HEK293 (cell line): ENCODE results near the gene CFI.
A peak's percentile ranks its signal among the peaks of the same experiment; 100 is the strongest.

Source experiments
- GLIS2 ChIP-seq: fragments of 450-650 bp; formaldehyde crosslinking; IDR thresholded peaks from 2 replicates; pipeline ENCODE4 v1.5.1; 2016; ENCODE audit warnings: missing biosample characterization, missing genetic modification characterization
- KLF17 ChIP-seq: fragments of 450-650 bp; formaldehyde crosslinking; IDR thresholded peaks from 2 replicates; pipeline ENCODE4 v1.5.1; 2016; ENCODE audit warnings: missing biosample characterization, missing genetic modification characterization
- KLF9 ChIP-seq: fragments of 450-650 bp; formaldehyde crosslinking; IDR thresholded peaks from 2 replicates; pipeline ENCODE4 v1.5.1; 2016; ENCODE audit warnings: missing biosample characterization, missing genetic modification characterization, low read depth
- MEIS1 ChIP-seq: sonication (generic); formaldehyde crosslinking; IDR thresholded peaks from 2 replicates; pipeline ENCODE4 v1.8.1; 2022; ENCODE audit warnings: missing genetic modification reagents, mild to moderate bottlenecking, borderline replicate concordance
- OSR2 ChIP-seq: fragments of 450-650 bp; formaldehyde crosslinking; IDR thresholded peaks from 2 replicates; pipeline ENCODE4 v1.5.1; 2016; ENCODE audit warnings: missing biosample characterization, missing genetic modification characterization
- OVOL3 ChIP-seq: fragments of 450-650 bp; formaldehyde crosslinking; IDR thresholded peaks from 2 replicates; pipeline ENCODE4 v1.5.1; 2016; ENCODE audit warnings: missing biosample characterization, missing genetic modification characterization
- RBAK ChIP-seq: fragments of 450-650 bp; formaldehyde crosslinking; IDR thresholded peaks from 2 replicates; pipeline ENCODE4 v1.5.1; 2016; ENCODE audit warnings: missing biosample characterization, missing genetic modification characterization
- REPIN1 ChIP-seq: fragments of 450-650 bp; formaldehyde crosslinking; IDR thresholded peaks from 2 replicates; pipeline ENCODE4 v1.5.1; 2017; ENCODE audit warnings: missing biosample characterization, missing genetic modification characterization, low read depth
- SCRT1 ChIP-seq: fragments of 450-650 bp; formaldehyde crosslinking; IDR thresholded peaks from 2 replicates; pipeline ENCODE4 v1.5.1; 2016; ENCODE audit warnings: missing biosample characterization, missing genetic modification characterization, borderline replicate concordance
- SCRT2 ChIP-seq: fragments of 450-650 bp; formaldehyde crosslinking; IDR thresholded peaks from 2 replicates; pipeline ENCODE4 v1.5.1; 2016; ENCODE audit warnings: missing biosample characterization, missing genetic modification characterization
- SETDB1 ChIP-seq: IDR thresholded peaks from one replicate; pipeline ENCODE4 v1.6.1; 2017; ENCODE audit warnings: mild to moderate bottlenecking, low read length, moderate library complexity, mixed read lengths; ENCODE audit not compliant: insufficient read length
- ZBTB17 ChIP-seq: fragments of 450-650 bp; formaldehyde crosslinking; IDR thresholded peaks from 2 replicates; pipeline ENCODE4 v1.5.1; 2016; ENCODE audit warnings: missing biosample characterization, missing genetic modification characterization
- ZBTB20 ChIP-seq: fragments of 450-650 bp; formaldehyde crosslinking; IDR thresholded peaks from 2 replicates; pipeline ENCODE4 v1.5.1; 2016; ENCODE audit warnings: missing biosample characterization, missing genetic modification characterization
- ZBTB44 ChIP-seq: fragments of 450-650 bp; IDR thresholded peaks from 2 replicates; pipeline ENCODE4 v1.5.1; 2018; ENCODE audit warnings: missing biosample characterization, mild to moderate bottlenecking, missing genetic modification characterization
- ZEB2 ChIP-seq: fragments of 450-650 bp; formaldehyde crosslinking; IDR thresholded peaks from 2 replicates; pipeline ENCODE4 v1.5.1; 2016; ENCODE audit warnings: missing biosample characterization, missing genetic modification characterization
- ZFP3 ChIP-seq: fragments of 450-650 bp; formaldehyde crosslinking; IDR thresholded peaks from 2 replicates; pipeline ENCODE4 v1.5.1; 2016; ENCODE audit warnings: low read depth, missing biosample characterization, missing genetic modification characterization
- ZNF114 ChIP-seq: fragments of 450-650 bp; formaldehyde crosslinking; IDR thresholded peaks from 2 replicates; pipeline ENCODE4 v1.5.0; 2017; ENCODE audit warnings: missing biosample characterization, missing genetic modification characterization
- ZNF121 ChIP-seq: fragments of 450-650 bp; formaldehyde crosslinking; IDR thresholded peaks from 2 replicates; pipeline ENCODE4 v1.5.1; 2016; ENCODE audit warnings: missing biosample characterization, missing genetic modification characterization
- ZNF16 ChIP-seq: fragments of 450-650 bp; formaldehyde crosslinking; IDR thresholded peaks from 2 replicates; pipeline ENCODE4 v1.5.1; 2016; ENCODE audit warnings: low read depth, missing biosample characterization, missing genetic modification characterization
- ZNF202 ChIP-seq: fragments of 450-650 bp; formaldehyde crosslinking; IDR thresholded peaks from 2 replicates; pipeline ENCODE4 v1.5.1; 2016; ENCODE audit warnings: missing biosample characterization, missing genetic modification characterization, borderline replicate concordance
- ZNF223 ChIP-seq: fragments of 450-650 bp; formaldehyde crosslinking; IDR thresholded peaks from 2 replicates; pipeline ENCODE4 v1.5.1; 2016; ENCODE audit warnings: missing biosample characterization, missing genetic modification characterization
- ZNF26 ChIP-seq: fragments of 450-650 bp; formaldehyde crosslinking; IDR thresholded peaks from 2 replicates; pipeline ENCODE4 v1.5.1; 2016; ENCODE audit warnings: missing biosample characterization, missing genetic modification characterization
- ZNF292 ChIP-seq: fragments of 450-650 bp; formaldehyde crosslinking; IDR thresholded peaks from 2 replicates; pipeline ENCODE4 v1.5.1; 2016; ENCODE audit warnings: low read depth, missing biosample characterization, missing genetic modification characterization, borderline replicate concordance
- ZNF311 ChIP-seq: fragments of 450-650 bp; formaldehyde crosslinking; IDR thresholded peaks from 2 replicates; pipeline ENCODE4 v1.5.1; 2017; ENCODE audit warnings: missing biosample characterization, missing genetic modification characterization, borderline replicate concordance
- ZNF335 ChIP-seq: fragments of 450-650 bp; formaldehyde crosslinking; conservative IDR thresholded peaks from 2 replicates; pipeline ENCODE4 v1.5.1; 2016; ENCODE audit warnings: missing biosample characterization, missing genetic modification characterization
- ZNF341 ChIP-seq: fragments of 450-650 bp; formaldehyde crosslinking; IDR thresholded peaks from 2 replicates; pipeline ENCODE4; 2016; ENCODE audit warnings: low read depth, missing biosample characterization, missing genetic modification characterization
- ZNF354C ChIP-seq: fragments of 450-650 bp; formaldehyde crosslinking; IDR thresholded peaks from 2 replicates; pipeline ENCODE4 v1.5.1; 2016; ENCODE audit warnings: missing biosample characterization, missing genetic modification characterization, low read depth, borderline replicate concordance
- ZNF394 ChIP-seq: fragments of 450-650 bp; formaldehyde crosslinking; IDR thresholded peaks from 2 replicates; pipeline ENCODE4 v1.5.1; 2016; ENCODE audit warnings: missing biosample characterization, missing genetic modification characterization, mild to moderate bottlenecking, moderate library complexity, borderline replicate concordance
- ZNF501 ChIP-seq: fragments of 450-650 bp; formaldehyde crosslinking; IDR thresholded peaks from 2 replicates; pipeline ENCODE4 v1.5.1; 2016; ENCODE audit warnings: missing biosample characterization, missing genetic modification characterization
- ZNF529 ChIP-seq: fragments of 450-650 bp; formaldehyde crosslinking; IDR thresholded peaks from 2 replicates; pipeline ENCODE4 v1.5.1; 2017; ENCODE audit warnings: missing genetic modification characterization, missing biosample characterization; ENCODE audit not compliant: insufficient replicate concordance
- ZNF555 ChIP-seq: fragments of 450-650 bp; formaldehyde crosslinking; conservative IDR thresholded peaks from 2 replicates; pipeline ENCODE4 v1.5.1; 2017; ENCODE audit warnings: missing biosample characterization, mild to moderate bottlenecking, missing genetic modification characterization, inconsistent platforms
- ZNF621 ChIP-seq: fragments of 450-650 bp; formaldehyde crosslinking; IDR thresholded peaks from 2 replicates; pipeline ENCODE4 v1.5.1; 2017; ENCODE audit warnings: missing biosample characterization, missing genetic modification characterization
- ZNF629 ChIP-seq: fragments of 450-650 bp; formaldehyde crosslinking; IDR thresholded peaks from 2 replicates; pipeline ENCODE4 v1.5.1; 2017; ENCODE audit warnings: missing biosample characterization, missing genetic modification characterization
- ZNF660 ChIP-seq: fragments of 450-650 bp; IDR thresholded peaks from 2 replicates; pipeline ENCODE4 v1.5.1; 2018; ENCODE audit warnings: missing biosample characterization, mild to moderate bottlenecking, missing genetic modification characterization
- ZNF670 ChIP-seq: fragments of 450-650 bp; formaldehyde crosslinking; IDR thresholded peaks from 2 replicates; pipeline ENCODE4 v1.5.1; 2016; ENCODE audit warnings: missing biosample characterization, missing genetic modification characterization, low read depth
- ZNF707 ChIP-seq: fragments of 450-650 bp; formaldehyde crosslinking; IDR thresholded peaks from 2 replicates; pipeline ENCODE4 v1.5.1; 2016; ENCODE audit warnings: missing biosample characterization, missing genetic modification characterization
- ZNF776 ChIP-seq: fragments of 450-650 bp; formaldehyde crosslinking; IDR thresholded peaks from 2 replicates; pipeline ENCODE4 v1.5.0; 2017; ENCODE audit warnings: missing biosample characterization, missing genetic modification characterization, borderline replicate concordance
- ZXDB ChIP-seq: fragments of 450-650 bp; formaldehyde crosslinking; IDR thresholded peaks from 2 replicates; pipeline ENCODE4 v1.5.1; 2016; ENCODE audit warnings: missing biosample characterization, missing genetic modification characterization

The CFI gene

GRCh38 chr4:109729117-109729717 lies 72.6 kb downstream of the CFI start (continued):
- TF ChIP-seq ZBTB44 (no peak), RBAK (tag by site-specific recombination) (no peak), ZNF354C (no peak), OVOL3 (tag by site-specific recombination) (no peak), ZNF501 (tag by site-specific recombination) (no peak), ZNF114 (tag by site-specific recombination) (no peak), ZNF341 (tag by site-specific recombination) (no peak), MEIS1 (CRISPR knock-in tag) (no peak), ZNF670 (tag by site-specific recombination) (no peak), ZNF26 (tag by site-specific recombination) (no peak), REPIN1 (tag by site-specific recombination) (no peak), ZNF776 (no peak), ZNF16 (no peak), ZNF621 (tag by site-specific recombination) (no peak), ZEB2 (tag by site-specific recombination) (0 out of 2 replicates have a peak, but pooled peaks have one; percentile 51), ZNF555 (tag by site-specific recombination) (no peak), ZXDB (0 out of 2 replicates have a peak, but pooled peaks have one; percentile 11), ZNF292 (tag by site-specific recombination) (no peak), ZBTB17 (peak; percentile 40; the same call in 1 of the 2 replicates), ZFP3 (tag by site-specific recombination) (no peak), SCRT2 (no peak), ZNF394 (tag by site-specific recombination) (no peak), ZNF311 (tag by site-specific recombination) (no peak), SCRT1 (tag by site-specific recombination) (no peak), SETDB1 (no peak), GLIS2 (no peak; the same call in 1 of the 2 replicates), ZNF202 (tag by site-specific recombination) (no peak), ZNF223 (tag by site-specific recombination) (no peak), ZNF660 (tag by site-specific recombination) (no peak), ZNF121 (tag by site-specific recombination) (no peak), ZNF629 (no peak), KLF9 (tag by site-specific recombination) (no peak), ZBTB20 (tag by site-specific recombination) (peak; percentile 58; the same call in 1 of the 2 replicates), OSR2 (tag by site-specific recombination) (no peak), ZNF707 (tag by site-specific recombination) (no peak), ZNF529 (tag by site-specific recombination) (no peak), ZNF335 (tag by site-specific recombination) (peak; percentile 37), KLF17 (no peak)
